Measurements from ENCODE around the gene SOST. TPM values are rescaled to one million over a fixed set of nuclear protein-coding genes. Genes with fewer than 3 reads are reported as not detected.
A peak's percentile ranks its signal among the peaks of the same experiment; 100 is the strongest.

The SOST gene
- total and polyA plus RNA-seq, 2 donors from 2014 or later, result 0.09 to 15.1 TPM

- H3K9ac ChIP-seq (ENCODE audit: low read length in 3 of 3), result peak overlapping the region in 1 of 3 donors; percentile 28
- no peak overlapping the region for H3K27ac ChIP-seq (ENCODE audit: low read depth in 2 of 2, low read length in 2 of 2)
- TF ChIP-seq CTCF (IDR thresholded peaks at IDR 0.05; ENCODE audit: borderline replicate concordance, extremely low read depth, insufficient read depth), result peak; percentile 100
- no peaks in the 10 kb centered on the region for H3K27me3 ChIP-seq (ENCODE audit: control insufficient read depth, insufficient read depth, low read length)
- DNase-seq (peak; percentile 95 to 98 (median 97)), FAIRE-seq (peak; percentile 95)
- H3K4me3 ChIP-seq (ENCODE audit: low read length in 3 of 3), result no peak overlapping the region
- peaks cover 0 to 6% (median 3%) of the 10 kb centered on the region in 3 donors for H3K4me1 ChIP-seq (ENCODE audit: control insufficient read depth in 2 of 3, insufficient read depth in 2 of 3, low read depth in 1 of 3, low read length in 3 of 3)
- H3K36me3 ChIP-seq (ENCODE audit: control insufficient read depth in 2 of 3, insufficient read depth in 3 of 3, low read length in 3 of 3), result peaks cover 0 to 3% (median 0%) of the 10 kb centered on the region in 3 donors
- H3K9me3 ChIP-seq (ENCODE audit: control insufficient read depth in 2 of 3, insufficient read depth in 1 of 3, low read length in 3 of 3), result no peaks in the 10 kb centered on the region
- intact Hi-C loops (cut with DNase I), result no loop called here
Observed at GRCh38 chr17:43760254-43760852, 1.8 kb upstream of the SOST start.

GRCh38 chr17:43759836-43760235 lies 1.2 kb upstream of the SOST start:
- Histone ChIP-seq H3K27ac (ENCODE audit: low read depth in 2 of 2, low read length in 2 of 2) (no peak overlapping the region), H3K36me3 (ENCODE audit: control insufficient read depth in 2 of 3, insufficient read depth in 3 of 3, low read length in 3 of 3) (peaks cover 0 to 2% (median 0%) of the 10 kb centered on the region in 3 donors), H3K27me3 (ENCODE audit: control insufficient read depth, insufficient read depth, low read length) (no peaks in the 10 kb centered on the region), H3K4me3 (ENCODE audit: low read length in 3 of 3) (no peak overlapping the region), H3K9ac (ENCODE audit: low read length in 3 of 3) (no peak overlapping the region), H3K9me3 (ENCODE audit: control insufficient read depth in 2 of 3, insufficient read depth in 1 of 3, low read length in 3 of 3) (no peaks in the 10 kb centered on the region), H3K4me1 (ENCODE audit: control insufficient read depth in 2 of 3, insufficient read depth in 2 of 3, low read depth in 1 of 3, low read length in 3 of 3) (peaks cover 0 to 8% (median 3%) of the 10 kb centered on the region in 3 donors)
- TF ChIP-seq CTCF (IDR thresholded peaks at IDR 0.05; ENCODE audit: borderline replicate concordance, extremely low read depth, insufficient read depth), result no peak
- DNase-seq (no peak), FAIRE-seq (no peak)
- intact Hi-C loops (cut with DNase I), result loop anchor here (5.0 kb wide), 1 partner anchor 63 kb away; no protein-coding TSS in a partner anchor

- H3K27me3 ChIP-seq (ENCODE audit: control insufficient read depth, insufficient read depth, low read length), result no peaks in the 10 kb centered on the region
- intact Hi-C loops (cut with DNase I), result loop anchor here (5.0 kb wide), 1 partner anchor 61 kb away; no protein-coding TSS in a partner anchor
- no peaks in the 10 kb centered on the region for H3K9me3 ChIP-seq (ENCODE audit: control insufficient read depth in 2 of 3, insufficient read depth in 1 of 3, low read length in 3 of 3)
- no peaks in the 10 kb centered on the region for H3K36me3 ChIP-seq (ENCODE audit: control insufficient read depth in 2 of 3, insufficient read depth in 3 of 3, low read length in 3 of 3)
- no peak overlapping the region for H3K9ac ChIP-seq (ENCODE audit: low read length in 3 of 3)
- H3K4me1 ChIP-seq (ENCODE audit: control insufficient read depth in 2 of 3, insufficient read depth in 2 of 3, low read depth in 1 of 3, low read length in 3 of 3), result peaks cover 2 to 8% (median 3%) of the 10 kb centered on the region in 3 donors
- no peak for TF ChIP-seq CTCF (IDR thresholded peaks at IDR 0.05; ENCODE audit: borderline replicate concordance, extremely low read depth, insufficient read depth)
- FAIRE-seq (no peak), DNase-seq (no peak)
- H3K27ac ChIP-seq (ENCODE audit: low read depth in 2 of 2, low read length in 2 of 2), result no peak overlapping the region
- peak overlapping the region in 2 of 3 donors; percentile 9 to 26 for H3K4me3 ChIP-seq (ENCODE audit: low read length in 3 of 3)
Observed at GRCh38 chr17:43758086-43758485, 505 bp downstream of the SOST start.

All from kidney (tissue), 14 donors.